ENCODE results near the gene F11R.

GRCh38 chr1:160972939-160973338 lies 48.0 kb downstream of the F11R start:
- TF ChIP-seq CTCF (IDR thresholded peaks at IDR 0.05), result no peak
- no peak for TF ChIP-seq POLR2A (IDR thresholded peaks at IDR 0.05)
